Mucosa of descending colon (tissue), 3 donors: ENCODE data around the gene FBXW2. TPM values are rescaled to one million over a fixed set of nuclear protein-coding genes. Genes with fewer than 3 reads are reported as not detected.

Experiments
- ATAC-seq: fragments of 200-7000 bp; cut with Tn5 transposase; one replicate; pipeline ENCODE4 v1.9.1; 2020; ENCODE audit warnings: mild to moderate bottlenecking, moderate library complexity
- DNase-seq, 3 donors: peaks; one replicate each; pipeline ENCODE4 v3.0.0-alpha.2; 2020
- H3K36me3 ChIP-seq: fragments of 200-600 bp; one replicate; pipeline ENCODE4 v1.8.0; 2021; ENCODE audit warnings: low read depth, mild to moderate bottlenecking
- H3K4me1 ChIP-seq: fragments of 200-600 bp; one replicate; pipeline ENCODE4 v1.8.0; 2021; ENCODE audit warnings: low read depth, mild to moderate bottlenecking
- H3K4me3 ChIP-seq: fragments of 200-600 bp; one replicate; pipeline ENCODE4 v1.8.0; 2021; ENCODE audit warnings: mild to moderate bottlenecking
- H3K9me3 ChIP-seq: fragments of 200-600 bp; one replicate; pipeline ENCODE4 v1.8.0; 2021; ENCODE audit warnings: mild to moderate bottlenecking
- intact Hi-C, 2 donors: fragments of 100-400 bp; cut with DNase I in 1 of 2; cut with micrococcal nuclease in 1 of 2; formaldehyde crosslinking; loops; one replicate each; pipeline versions ENCODE4 v1.11.0 to v1.11.1; 2022; cut with DNase I, micrococcal nuclease
- total RNA-seq, 3 donors: library from RNA; stranded (reverse); fragmentation: NEBNext Ultra II Directional in 2 of 3; extraction: Animal tissue kit (Norgen Biotek cat#: 25700) in 2 of 3; gene quantifications; one replicate each; pipeline versions ENCODE4 v1.2.1 to v1.2.4, GENCODE V29; 2021 to 2023
- TF ChIP-seq, protein P1 (sequence below): fragments of 200-600 bp; IDR thresholded peaks from one replicate; pipeline ENCODE4 v1.8.0; 2022; ENCODE audit warnings: antibody characterized with exemption, mild to moderate bottlenecking
- donor health status: DM: no; HTN: no; CAD: no; lungs with moderate emphysema.
- donor health status: DM: no; HTN: no; CAD: no.
- donor health status: DM: no; HTN: yes; CAD: no.

Gene FBXW2
- total RNA-seq, 3 donors from 2014 or later, result 62.1 to 67.5 (median 65.0) TPM

DNA sequence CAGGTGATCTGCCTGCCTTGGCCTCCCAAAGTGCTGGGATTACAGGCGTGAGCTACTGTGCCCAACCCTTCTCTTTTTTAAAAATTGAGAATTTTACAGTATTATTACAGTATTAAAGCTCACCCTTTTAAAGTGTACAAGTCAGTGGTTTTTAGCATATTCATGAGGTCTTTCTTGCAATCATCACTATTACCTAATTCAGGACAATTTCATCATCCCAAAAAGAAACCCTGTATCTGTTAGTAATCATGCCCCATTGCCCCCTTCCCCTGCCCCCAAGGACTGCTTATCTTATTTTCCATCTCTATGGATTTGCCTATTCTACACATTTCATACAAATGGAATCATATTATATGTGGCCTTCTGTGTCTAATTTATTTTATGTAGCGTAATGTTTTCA is 56.3 kb downstream of the FBXW2 start:
- DNase-seq, result no peak
- ATAC-seq, result no peak
- Histone ChIP-seq H3K9me3 (no peaks in the 10 kb centered on the region), H3K36me3 (no peaks in the 10 kb centered on the region), H3K4me3 (no peak overlapping the region), H3K4me1 (no peaks in the 10 kb centered on the region)
- TF ChIP-seq, protein P1, sequence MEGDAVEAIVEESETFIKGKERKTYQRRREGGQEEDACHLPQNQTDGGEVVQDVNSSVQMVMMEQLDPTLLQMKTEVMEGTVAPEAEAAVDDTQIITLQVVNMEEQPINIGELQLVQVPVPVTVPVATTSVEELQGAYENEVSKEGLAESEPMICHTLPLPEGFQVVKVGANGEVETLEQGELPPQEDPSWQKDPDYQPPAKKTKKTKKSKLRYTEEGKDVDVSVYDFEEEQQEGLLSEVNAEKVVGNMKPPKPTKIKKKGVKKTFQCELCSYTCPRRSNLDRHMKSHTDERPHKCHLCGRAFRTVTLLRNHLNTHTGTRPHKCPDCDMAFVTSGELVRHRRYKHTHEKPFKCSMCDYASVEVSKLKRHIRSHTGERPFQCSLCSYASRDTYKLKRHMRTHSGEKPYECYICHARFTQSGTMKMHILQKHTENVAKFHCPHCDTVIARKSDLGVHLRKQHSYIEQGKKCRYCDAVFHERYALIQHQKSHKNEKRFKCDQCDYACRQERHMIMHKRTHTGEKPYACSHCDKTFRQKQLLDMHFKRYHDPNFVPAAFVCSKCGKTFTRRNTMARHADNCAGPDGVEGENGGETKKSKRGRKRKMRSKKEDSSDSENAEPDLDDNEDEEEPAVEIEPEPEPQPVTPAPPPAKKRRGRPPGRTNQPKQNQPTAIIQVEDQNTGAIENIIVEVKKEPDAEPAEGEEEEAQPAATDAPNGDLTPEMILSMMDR, result no peak
- intact Hi-C loops, result no loop called here

DNA sequence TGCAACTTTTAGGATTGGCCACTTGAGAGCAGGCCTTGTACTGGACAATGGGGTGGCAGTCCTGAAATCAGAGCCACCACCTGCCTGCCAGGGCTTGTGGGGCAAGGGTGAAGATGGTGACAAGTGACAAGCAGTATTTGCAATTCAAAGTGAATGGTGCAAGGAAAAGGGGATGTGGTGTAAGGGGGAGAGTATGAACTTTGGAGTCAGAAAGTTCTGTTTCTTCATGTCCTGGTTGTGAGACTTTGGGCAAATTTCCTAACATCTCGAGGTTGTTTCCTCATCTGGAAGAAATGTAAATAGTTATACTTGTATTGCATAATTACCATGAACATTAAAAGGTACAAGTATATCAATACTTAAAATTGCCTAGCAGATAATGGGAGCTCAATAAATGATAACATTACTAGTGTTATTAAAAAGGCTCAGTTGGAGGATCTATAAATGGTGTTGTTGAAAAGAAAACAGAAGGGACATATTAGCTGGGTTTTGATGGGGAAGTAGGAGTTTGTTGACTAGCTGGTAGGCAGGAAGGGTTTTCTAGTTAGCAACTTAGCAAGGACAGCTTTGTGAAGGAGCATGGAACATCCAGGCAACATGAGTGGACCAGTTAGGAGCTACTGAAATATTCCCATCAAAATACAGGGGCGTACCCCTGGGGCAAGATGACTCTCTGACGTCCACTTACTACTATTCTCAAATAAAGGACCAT is 57.6 kb downstream of the FBXW2 start:
- no peak for DNase-seq
- Histone ChIP-seq H3K9me3 (no peaks in the 10 kb centered on the region), H3K4me3 (no peak overlapping the region), H3K4me1 (no peaks in the 10 kb centered on the region), H3K36me3 (no peaks in the 10 kb centered on the region)
- ATAC-seq, result peak; percentile 74
- TF ChIP-seq, protein P1, result no peak
- intact Hi-C loops, result no loop called here

DNA sequence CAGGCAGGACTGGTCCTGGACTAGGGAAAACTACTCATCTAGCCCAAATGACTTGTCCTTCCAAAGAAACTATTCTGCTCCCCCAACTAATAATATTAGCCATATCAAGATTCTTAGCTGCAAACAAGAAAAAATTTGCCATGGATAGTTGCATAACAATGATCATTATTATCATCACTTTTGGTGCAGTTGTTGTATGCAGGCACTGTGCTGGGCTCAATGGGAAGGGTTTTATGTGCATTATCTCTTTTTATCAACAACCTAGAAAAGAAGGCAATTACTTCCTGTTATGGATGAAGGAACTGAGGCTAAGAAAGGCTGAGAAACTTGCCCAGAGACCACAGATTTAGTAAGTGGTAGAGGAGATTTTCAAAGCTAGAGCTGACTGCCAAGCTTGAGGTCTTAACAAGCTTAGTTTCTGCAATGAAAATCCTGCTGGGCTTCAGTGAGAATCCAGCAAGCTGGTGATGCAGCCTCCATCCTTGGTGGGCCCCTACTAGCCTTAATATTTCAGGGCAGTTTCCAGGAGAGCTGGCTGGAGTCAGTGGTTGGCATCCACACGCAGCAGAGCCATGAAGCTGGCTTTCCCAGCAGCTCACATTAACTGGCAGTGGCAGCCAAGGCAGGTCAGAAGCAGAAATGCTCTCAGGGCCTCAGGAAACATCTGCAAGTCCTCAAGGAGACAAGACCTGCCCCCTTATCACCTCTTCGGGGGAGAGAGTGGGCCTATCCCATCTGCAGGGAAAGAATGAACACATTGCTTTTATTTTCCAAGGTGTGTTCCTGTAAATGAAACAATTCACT is 58.4 kb downstream of the FBXW2 start:
- H3K4me1 ChIP-seq, result no peaks in the 10 kb centered on the region
- ATAC-seq, result no peak
- TF ChIP-seq, protein P1, result no peak

DNA sequence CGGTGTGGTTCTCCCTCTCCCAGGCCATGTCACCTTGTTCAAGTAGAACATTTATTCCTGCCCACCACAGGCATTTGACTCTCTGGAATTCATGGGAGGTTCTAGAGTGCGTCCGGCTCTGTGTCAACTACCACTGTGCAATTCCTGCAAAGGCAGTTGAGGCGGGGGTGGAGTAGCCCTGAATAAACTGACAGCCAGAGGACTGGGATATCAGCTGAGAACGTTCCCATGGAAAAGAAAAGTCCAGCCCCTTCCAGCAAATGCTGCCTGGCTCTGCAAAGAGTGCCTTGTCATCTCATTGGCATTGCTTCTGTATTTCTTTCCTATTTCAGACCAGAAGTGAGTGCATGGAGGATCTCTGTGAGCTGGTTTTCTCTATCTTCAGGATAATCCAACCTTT is 60.0 kb downstream of the FBXW2 start:
- ATAC-seq, result no peak
- no peaks in the 10 kb centered on the region for H3K4me1 ChIP-seq

More for the DNA sequence above, 58.4 kb downstream of the FBXW2 start:
- Histone ChIP-seq H3K36me3 (no peaks in the 10 kb centered on the region), H3K4me3 (no peak overlapping the region), H3K9me3 (no peaks in the 10 kb centered on the region)
- DNase-seq, result no peak
- intact Hi-C loops, result no loop called here

DNA sequence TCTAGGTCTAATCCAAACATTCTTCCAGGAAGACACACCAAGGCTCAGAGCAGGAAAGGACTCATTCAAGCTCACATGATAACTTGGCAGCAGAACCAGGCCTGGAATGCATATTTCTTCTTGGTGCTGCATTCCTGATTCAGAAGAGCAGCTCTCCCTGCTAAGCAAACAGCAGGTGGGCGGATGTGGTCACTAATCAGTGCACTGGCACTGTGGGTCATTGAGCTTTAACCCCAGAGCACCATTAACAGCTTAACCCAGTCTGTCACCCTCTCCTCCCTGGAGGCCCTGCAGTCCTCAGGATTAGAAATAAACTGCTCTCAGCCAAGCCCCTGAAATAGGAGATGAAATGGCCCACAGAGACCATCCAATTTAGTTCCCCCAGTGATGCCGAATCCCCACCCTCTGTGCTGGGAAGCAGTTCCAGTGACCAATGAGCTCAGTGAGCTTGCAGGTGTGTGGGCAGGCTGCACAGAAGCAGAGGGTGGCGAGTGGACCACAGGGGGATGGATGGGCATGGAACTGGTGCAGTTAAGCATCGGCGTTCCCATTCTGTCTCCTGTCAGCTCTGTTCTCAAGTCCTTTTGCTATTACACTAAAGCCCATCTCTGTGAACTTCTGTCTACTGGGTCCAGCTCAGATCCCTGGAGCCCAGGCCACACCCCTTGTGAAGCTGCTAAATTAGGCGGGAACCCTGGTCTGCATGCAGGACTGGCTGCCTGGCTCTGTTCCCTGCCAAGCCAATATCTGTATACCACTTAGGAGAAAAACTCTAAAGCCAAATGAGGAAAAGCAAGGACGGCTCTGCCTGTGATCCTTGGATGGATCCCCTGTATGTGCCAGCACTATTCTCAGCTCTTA is 62.3 kb downstream of the FBXW2 start:
- H3K4me3 ChIP-seq, result no peak overlapping the region
- ATAC-seq, result peak; percentile 16
- H3K36me3 ChIP-seq, result no peaks in the 10 kb centered on the region
- no peaks in the 10 kb centered on the region for H3K9me3 ChIP-seq
- no peaks in the 10 kb centered on the region for H3K4me1 ChIP-seq
- intact Hi-C loops, result no loop called here
- DNase-seq, result no peak
- TF ChIP-seq, protein P1, result no peak

More for the DNA sequence above, 60.0 kb downstream of the FBXW2 start:
- intact Hi-C loops, result no loop called here
- TF ChIP-seq, protein P1, result no peak
- Histone ChIP-seq H3K36me3 (no peaks in the 10 kb centered on the region), H3K9me3 (no peaks in the 10 kb centered on the region), H3K4me3 (no peak overlapping the region)
- no peak for DNase-seq
